Heart left ventricle (tissue), 16 donors: ENCODE results near the gene KHDC4. TPM values are rescaled to one million over a fixed set of nuclear protein-coding genes. Genes with fewer than 3 reads are reported as not detected.

Experiments
- ATAC-seq, 4 donors: fragments of 200-7000 bp; cut with Tn5 transposase; one replicate each; pipeline ENCODE4 v1.9.1; 2020 to 2022; ENCODE audit warnings: moderate library complexity in 4 of 4, mild to moderate bottlenecking in 3 of 4, moderate number of reproducible peaks in 1 of 4
- DNase-seq, 5 donors: peaks; one replicate each; pipeline ENCODE4 v3.0.0-alpha.2; 2020
- H3K27ac ChIP-seq, 12 donors: fragments of 200-600 bp; sonication (generic) in 4 of 12; one replicate each; pipeline versions ENCODE4 v1.5.0 to v1.8.0; 2016 to 2022; ENCODE audit warnings: mild to moderate bottlenecking in 2 of 12
- H3K27me3 ChIP-seq, 9 donors: fragments of 200-600 bp; sonication (generic) in 2 of 9; one replicate each; pipeline versions ENCODE4 v1.5.1 to v1.8.0; 2016 to 2022; ENCODE audit warnings: mild to moderate bottlenecking in 3 of 9
- H3K36me3 ChIP-seq, 9 donors: fragments of 200-600 bp; sonication (generic) in 2 of 9; one replicate each; pipeline versions ENCODE4 v1.5.0 to v1.8.0; 2018 to 2022; ENCODE audit warnings: mild to moderate bottlenecking in 2 of 9
- H3K4me1 ChIP-seq, 12 donors: fragments of 200-600 bp; sonication (generic) in 4 of 12; one replicate each; pipeline versions ENCODE4 v1.5.0 to v1.8.0; 2016 to 2022; ENCODE audit warnings: mild to moderate bottlenecking in 3 of 12
- H3K4me3 ChIP-seq, 12 donors: fragments of 200-600 bp; sonication (generic) in 4 of 12; one replicate each; pipeline versions ENCODE4 v1.5.0 to v1.8.0; 2017 to 2022; ENCODE audit warnings: mild to moderate bottlenecking in 9 of 12, moderate library complexity in 4 of 12
- H3K9me3 ChIP-seq, 12 donors: fragments of 200-600 bp; sonication (generic) in 4 of 12; one replicate each; pipeline versions ENCODE4 v1.5.0 to v1.8.0; 2016 to 2022; ENCODE audit warnings: mild to moderate bottlenecking in 1 of 12
- CTCF ChIP-seq, 12 donors: fragments of 200-600 bp; sonication (generic) in 4 of 12; IDR thresholded peaks; one replicate each; pipeline versions ENCODE4 v1.5.0 to v1.8.0; 2018 to 2022; ENCODE audit warnings: antibody characterized with exemption in 12 of 12, mild to moderate bottlenecking in 5 of 12
- POLR2A ChIP-seq, 2 donors: fragments of 450-650 bp; IDR thresholded peaks; one replicate each; pipeline ENCODE4 v1.6.1; 2017; ENCODE audit warnings: antibody characterized with exemption in 2 of 2, mild to moderate bottlenecking in 2 of 2, moderate library complexity in 2 of 2
- WGBS, 4 donors: extraction: QIAGEN DNeasy Blood & Tissue Kit in 2 of 4; methylation state at CpG; one replicate each; pipeline versions ENCODE4 v1.1.5 to v1.1.7; 2013 to 2018; 5-methylcytosine and 5-hydroxymethylcytosine counted together
- intact Hi-C, 10 donors: fragments of 100-400 bp; cut with DNase I; formaldehyde crosslinking; loops; one replicate each; pipeline versions ENCODE4 v1.11.1 to v1.14.2; 2022
- polyA plus RNA-seq, 2 donors: library from polyadenylated mRNA; stranded (reverse); fragments of 200-250 nt; gene quantifications; one replicate each; pipeline ENCODE4 v1.2.3, GENCODE V29; 2013
- total RNA-seq, 9 donors: library from RNA; depleted of rRNA in 2 of 9; stranded (reverse); fragments of >200 nt in 2 of 9; fragmentation: NEBNext Ultra II Directional in 3 of 9; extraction: Animal tissue kit (Norgen Biotek cat#: 25700) in 3 of 9; gene quantifications; one replicate each; pipeline versions ENCODE4 v1.1.0 to v1.2.4, GENCODE V29; 2016 to 2023
- donor health status: ischemic (EF 13 %, LVEDD 7.1; RV severe dilation, severe dysfunction).
- donor health status: healthy with polysubstance abuse.
- donor health status: DM: no; HTN: yes; CAD: no.
- donor health status: DM: no; HTN: no; CAD: no.
- donor health status: ischemic (EF 25% LVEDD 6.9; RV normal size, moderate dysfunction).
- donor health status: ischemic (EF 25% LVEDD 5.7; RV mildly dilated, moderate dysfunction).
- donor health status: healthy.
- donor health status: DM: yes; HTN: yes; CAD: no.
- donor health status: ischemic (EF 35%, LVEDD 5.7; RV mildly dilated, moderate dysfunction).
- donor health status: nonischemic (EF 11% LVEDD 7.7; RV severe dilation, severe dysfunction).
- donor health status: DM: yes; HTN: yes; CAD: no.
- donor health status: PGD.
- donor health status: ischemic (EF 29% LVEDD 5.4; RV normal size, mild dysfunction).
- donor health status: nonischemic (EF 23%, LVEDD 6.1; RV moderate dilation, normal function).

The KHDC4 gene
- total and polyA plus RNA-seq, 11 donors: 16.9 to 28.0 (median 21.8) TPM

DNA sequence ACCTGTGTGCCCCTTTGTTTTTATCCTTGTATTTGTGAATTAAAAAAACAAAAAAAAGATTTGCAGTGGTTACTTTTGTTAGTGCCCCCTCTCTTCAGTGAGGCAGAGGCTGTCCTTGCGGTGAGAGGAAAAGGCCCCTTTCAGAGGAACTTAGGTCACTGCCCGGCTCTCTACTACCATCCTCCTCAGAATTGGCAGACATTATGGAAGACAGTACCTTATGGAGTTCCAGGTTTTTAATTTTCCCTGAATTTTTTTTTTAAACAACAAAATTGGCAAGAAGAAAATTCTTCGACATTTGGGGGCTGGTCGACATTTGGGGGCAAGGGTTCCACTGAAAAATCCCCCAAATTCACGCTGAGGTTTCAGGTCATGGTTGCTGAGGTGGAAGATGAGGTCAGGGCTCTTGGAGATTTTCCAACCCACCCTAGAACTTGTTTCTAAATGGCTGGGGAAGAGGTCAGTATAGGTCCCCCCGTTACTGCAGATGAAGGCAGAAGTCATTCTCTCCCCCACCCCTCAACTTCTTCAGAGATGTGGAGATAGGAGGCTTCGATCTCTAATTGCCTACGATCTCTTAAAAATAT lies 12.5 kb upstream of the KHDC4 start:
- DNase-seq (no peak), ATAC-seq (no peak)
- 78 to 86% (median 82%) methylated on average over 8 of the region's 8 CpGs for WGBS, 4 donors
- peaks cover 2 to 64% (median 59%) of the 10 kb centered on the region in 9 donors for H3K36me3 ChIP-seq
- no peaks in the 10 kb centered on the region for H3K9me3 ChIP-seq
- H3K4me1 ChIP-seq: peaks cover 0 to 58% (median 13%) of the 10 kb centered on the region in 12 donors
- intact Hi-C loops: loop anchor here in 1 of 10 donors (10.0 kb wide), 1 partner anchor 108 kb away; the partner anchor contains the start of genes LAMTOR2 and UBQLN4
- H3K27me3 ChIP-seq: no peaks in the 10 kb centered on the region
- no peak for TF ChIP-seq POLR2A (IDR thresholded peaks at IDR 0.05)
- no peak for TF ChIP-seq CTCF (IDR thresholded peaks at IDR 0.05)
- H3K4me3 ChIP-seq: no peak overlapping the region
- peak overlapping the region in 2 of 12 donors; percentile 27 to 64 for H3K27ac ChIP-seq

GRCh38 chr1:155944444-155944799 lies 10.2 kb upstream of the KHDC4 start:
- Histone ChIP-seq H3K9me3 (no peaks in the 10 kb centered on the region), H3K27me3 (no peaks in the 10 kb centered on the region), H3K4me1 (peaks cover 4 to 81% (median 36%) of the 10 kb centered on the region in 12 donors), H3K4me3 (no peak overlapping the region), H3K36me3 (peaks cover 0 to 40% (median 36%) of the 10 kb centered on the region in 9 donors), H3K27ac (peak overlapping the region in 4 of 12 donors; percentile 13 to 39 (median 19))
- DNase-seq: no peak
- ATAC-seq: no peak
- intact Hi-C loops: loop anchor here in 5 of 10 donors (5.0 to 10.0 kb wide), 3 partner anchors 33 to 110 kb away; partner anchors contain the start of genes ARHGEF2 (in 4 of the 5), LAMTOR2 (in 2 of the 5) and UBQLN4 (in 2 of the 5)
- TF ChIP-seq POLR2A (IDR thresholded peaks at IDR 0.05): no peak
- 53 to 64% (median 59%) methylated on average over 5 to 6 of the region's 6 CpGs for WGBS, 4 donors

DNA sequence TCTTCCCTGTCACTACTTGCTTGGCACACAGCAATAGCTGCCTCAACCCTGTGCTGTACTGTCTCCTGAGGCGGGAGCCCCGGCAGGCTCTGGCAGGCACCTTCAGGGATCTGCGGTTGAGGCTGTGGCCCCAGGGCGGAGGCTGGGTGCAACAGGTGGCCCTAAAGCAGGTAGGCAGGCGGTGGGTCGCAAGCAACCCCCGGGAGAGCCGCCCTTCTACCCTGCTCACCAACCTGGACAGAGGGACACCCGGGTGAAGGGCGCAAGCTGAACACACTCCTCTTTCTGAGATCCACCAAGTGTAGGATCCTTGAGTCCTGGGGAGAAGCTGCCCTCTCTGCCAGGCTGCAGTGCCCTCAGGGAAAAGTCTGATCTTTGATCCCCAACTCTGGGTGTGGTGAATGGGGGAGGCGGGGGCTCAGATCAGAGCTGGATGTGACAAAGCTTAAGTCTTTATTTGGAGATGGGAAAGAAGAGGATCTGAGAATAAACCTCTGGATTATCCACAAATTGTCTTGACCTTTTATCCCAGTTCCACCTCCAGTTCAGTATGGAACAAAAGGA lies 8.4 kb upstream of the KHDC4 start:
- ATAC-seq (no peak), DNase-seq (no peak)
- Histone ChIP-seq H3K4me1 (peaks cover 4 to 90% (median 47%) of the 10 kb centered on the region in 12 donors), H3K27me3 (no peaks in the 10 kb centered on the region), H3K9me3 (no peaks in the 10 kb centered on the region), H3K4me3 (no peak overlapping the region), H3K36me3 (peaks cover 0 to 23% (median 18%) of the 10 kb centered on the region in 9 donors), H3K27ac (peak overlapping the region in 9 of 12 donors; percentile 67 to 92 (median 83))
- intact Hi-C loops: loop anchor here in 5 of 10 donors (5.0 to 10.0 kb wide), 3 partner anchors 35 to 112 kb away; partner anchors contain the start of genes ARHGEF2 (in 4 of the 5), LAMTOR2 (in 2 of the 5) and UBQLN4 (in 2 of the 5)
- TF ChIP-seq CTCF (IDR thresholded peaks at IDR 0.05): no peak
- TF ChIP-seq POLR2A (IDR thresholded peaks at IDR 0.05): no peak
- WGBS, 4 donors: 79 to 96% (median 84%) methylated on average over 4 to 11 of the region's 11 CpGs

- H3K36me3 ChIP-seq: peaks cover 0 to 16% (median 12%) of the 10 kb centered on the region in 9 donors
- TF ChIP-seq CTCF (IDR thresholded peaks at IDR 0.05) (no peak), POLR2A (IDR thresholded peaks at IDR 0.05) (no peak)
- no peak overlapping the region for H3K4me3 ChIP-seq
- intact Hi-C loops: loop anchor here in 5 of 10 donors (5.0 to 10.0 kb wide), 3 partner anchors 35 to 113 kb away; partner anchors contain the start of genes ARHGEF2 (in 4 of the 5), LAMTOR2 (in 2 of the 5) and UBQLN4 (in 2 of the 5)
- H3K9me3 ChIP-seq: no peaks in the 10 kb centered on the region
- WGBS, 4 donors: 79 to 97% (median 81%) methylated on average over 13 to 29 of the region's 29 CpGs
- H3K27ac ChIP-seq: peak overlapping the region; percentile 67 to 92 (median 82)
- no peak for ATAC-seq
- H3K27me3 ChIP-seq: no peaks in the 10 kb centered on the region
- H3K4me1 ChIP-seq: peaks cover 4 to 85% (median 47%) of the 10 kb centered on the region in 12 donors
- DNase-seq: no peak
Observed at GRCh38 chr1:155941845-155942531, 7.8 kb upstream of the KHDC4 start.
